MCF 10A (cell line): ENCODE measurements around the gene SPINK4. TPM values are rescaled to one million over a fixed set of nuclear protein-coding genes. Genes with fewer than 3 reads are reported as not detected.
A peak's percentile ranks its signal among the peaks of the same experiment; 100 is the strongest.

Experiments used
- BruUV-seq: library from RNA; stranded (reverse); fragments of 400-500 nt; replicated peaks from 2 replicates; lab custom pipeline; 2021; lab: Mats Ljungman, UMichigan
- CTCF ChIA-PET: fragments of 300-600 bp; sonication (Branson Sonifier 250); formaldehyde crosslinking; extraction: SDS; loops from one replicate; lab custom pipeline; 2021; ENCODE audit warnings: antibody characterized with exemption, inconsistent platforms; lab: Yijun Ruan, JAX
- POLR2A ChIA-PET: fragments of 300-600, 350-650 bp; sonication (Branson Sonifier 250); formaldehyde crosslinking; extraction: SDS; loops from one replicate; lab custom pipeline; 2020; ENCODE audit warnings: antibody characterized with exemption, inconsistent platforms; lab: Yijun Ruan, JAX
- DNase-seq: peaks from one replicate; pipeline ENCODE4 v3.0.0-alpha.2; 2018; ENCODE audit not compliant: unreplicated experiment
- H3K27ac Mint-ChIP-seq: one replicate; pipeline ENCODE4 v1.8.0; 2022; ENCODE audit warnings: mild to moderate bottlenecking, low read depth, mixed read lengths; ENCODE audit not compliant: unreplicated experiment
- H3K27me3 Mint-ChIP-seq: one replicate; pipeline ENCODE4 v1.8.0; 2022; ENCODE audit warnings: mixed read lengths; ENCODE audit not compliant: insufficient read depth, unreplicated experiment
- H3K36me3 Mint-ChIP-seq: one replicate; pipeline ENCODE4 v1.8.0; 2022; ENCODE audit warnings: mild to moderate bottlenecking, moderate library complexity, mixed read lengths; ENCODE audit not compliant: insufficient read depth, unreplicated experiment
- H3K4me1 Mint-ChIP-seq: one replicate; pipeline ENCODE4 v1.8.0; 2022; ENCODE audit warnings: mixed read lengths; ENCODE audit not compliant: insufficient read depth, unreplicated experiment
- H3K4me3 Mint-ChIP-seq: one replicate; pipeline ENCODE4 v1.8.0; 2022; ENCODE audit warnings: mild to moderate bottlenecking, moderate library complexity, mixed read lengths; ENCODE audit not compliant: unreplicated experiment
- H3K9me3 Mint-ChIP-seq: one replicate; pipeline ENCODE4 v1.8.0; 2022; ENCODE audit warnings: mixed read lengths; ENCODE audit not compliant: unreplicated experiment
- intact Hi-C: fragments of 100-400 bp; cut with micrococcal nuclease; formaldehyde crosslinking; loops from 2 replicates; pipeline ENCODE4 v1.14.1; 2022
- total RNA-seq: library from RNA; stranded (reverse); gene quantifications from 2 replicates; pipeline ENCODE4 v1.2.3, GENCODE V29; 2022
- TF ChIP-seq, protein P1 (sequence below): fragments of 200-600 bp; IDR thresholded peaks from one replicate; pipeline ENCODE4 v1.8.0; 2022; ENCODE audit warnings: antibody characterized with exemption, mild to moderate bottlenecking; ENCODE audit not compliant: unreplicated experiment

SPINK4 gene
- total RNA-seq, 1 experiment from 2014 or later, result not detected

- Mint-ChIP-seq H3K4me3 (no peak overlapping the region), H3K9me3 (no peaks in the 10 kb centered on the region), H3K27me3 (no peaks in the 10 kb centered on the region), H3K36me3 (no peaks in the 10 kb centered on the region), H3K27ac (no peak overlapping the region), H3K4me1 (peaks cover 11% of the 10 kb centered on the region)
- BruUV-seq, result no TSS peak
- no peak for DNase-seq
- ChIA-PET CTCF (interaction anchor here (0.7 kb wide), 1 partner anchor 72 kb away, joined by 4 read pairs; no protein-coding TSS in a partner anchor), POLR2A (interaction anchor here (0.7 to 1.0 kb wide), 2 partner anchors 71 to 141 kb away, joined by 3 to 4 read pairs; no protein-coding TSS in a partner anchor)
- TF ChIP-seq, protein P1, sequence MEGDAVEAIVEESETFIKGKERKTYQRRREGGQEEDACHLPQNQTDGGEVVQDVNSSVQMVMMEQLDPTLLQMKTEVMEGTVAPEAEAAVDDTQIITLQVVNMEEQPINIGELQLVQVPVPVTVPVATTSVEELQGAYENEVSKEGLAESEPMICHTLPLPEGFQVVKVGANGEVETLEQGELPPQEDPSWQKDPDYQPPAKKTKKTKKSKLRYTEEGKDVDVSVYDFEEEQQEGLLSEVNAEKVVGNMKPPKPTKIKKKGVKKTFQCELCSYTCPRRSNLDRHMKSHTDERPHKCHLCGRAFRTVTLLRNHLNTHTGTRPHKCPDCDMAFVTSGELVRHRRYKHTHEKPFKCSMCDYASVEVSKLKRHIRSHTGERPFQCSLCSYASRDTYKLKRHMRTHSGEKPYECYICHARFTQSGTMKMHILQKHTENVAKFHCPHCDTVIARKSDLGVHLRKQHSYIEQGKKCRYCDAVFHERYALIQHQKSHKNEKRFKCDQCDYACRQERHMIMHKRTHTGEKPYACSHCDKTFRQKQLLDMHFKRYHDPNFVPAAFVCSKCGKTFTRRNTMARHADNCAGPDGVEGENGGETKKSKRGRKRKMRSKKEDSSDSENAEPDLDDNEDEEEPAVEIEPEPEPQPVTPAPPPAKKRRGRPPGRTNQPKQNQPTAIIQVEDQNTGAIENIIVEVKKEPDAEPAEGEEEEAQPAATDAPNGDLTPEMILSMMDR, result no peak
- intact Hi-C loops, result loop anchor here (10.0 kb wide), 1 partner anchor 637 kb away; no protein-coding TSS in a partner anchor
Measured at GRCh38 chr9:33222031-33222430, 17.9 kb upstream of the SPINK4 start.

GRCh38 chr9:33223696-33224095 is 16.3 kb upstream of the SPINK4 start:
- H3K4me1 Mint-ChIP-seq, result peaks cover 18% of the 10 kb centered on the region
- H3K4me3 Mint-ChIP-seq, result no peak overlapping the region
- no peaks in the 10 kb centered on the region for H3K36me3 Mint-ChIP-seq
- no peak for DNase-seq
- TF ChIP-seq, protein P1, result no peak
- H3K27ac Mint-ChIP-seq, result no peak overlapping the region
- no peaks in the 10 kb centered on the region for H3K27me3 Mint-ChIP-seq
- intact Hi-C loops, result loop anchor here (2.0 to 10.0 kb wide), 2 partner anchors 59 to 639 kb away; no protein-coding TSS in a partner anchor
- POLR2A ChIA-PET, result interaction anchor here (0.6 to 6.7 kb wide), 5 partner anchors 62 to 199 kb away, joined by 3 to 53 read pairs (median 3); partner anchors contain the start of gene DNAJA1
- H3K9me3 Mint-ChIP-seq, result no peaks in the 10 kb centered on the region
- no TSS peak for BruUV-seq
- CTCF ChIA-PET, result interaction anchor here (0.7 to 1.4 kb wide), 9 partner anchors 18 to 397 kb away, joined by 3 to 4 read pairs (median 3); no protein-coding TSS in a partner anchor

DNA sequence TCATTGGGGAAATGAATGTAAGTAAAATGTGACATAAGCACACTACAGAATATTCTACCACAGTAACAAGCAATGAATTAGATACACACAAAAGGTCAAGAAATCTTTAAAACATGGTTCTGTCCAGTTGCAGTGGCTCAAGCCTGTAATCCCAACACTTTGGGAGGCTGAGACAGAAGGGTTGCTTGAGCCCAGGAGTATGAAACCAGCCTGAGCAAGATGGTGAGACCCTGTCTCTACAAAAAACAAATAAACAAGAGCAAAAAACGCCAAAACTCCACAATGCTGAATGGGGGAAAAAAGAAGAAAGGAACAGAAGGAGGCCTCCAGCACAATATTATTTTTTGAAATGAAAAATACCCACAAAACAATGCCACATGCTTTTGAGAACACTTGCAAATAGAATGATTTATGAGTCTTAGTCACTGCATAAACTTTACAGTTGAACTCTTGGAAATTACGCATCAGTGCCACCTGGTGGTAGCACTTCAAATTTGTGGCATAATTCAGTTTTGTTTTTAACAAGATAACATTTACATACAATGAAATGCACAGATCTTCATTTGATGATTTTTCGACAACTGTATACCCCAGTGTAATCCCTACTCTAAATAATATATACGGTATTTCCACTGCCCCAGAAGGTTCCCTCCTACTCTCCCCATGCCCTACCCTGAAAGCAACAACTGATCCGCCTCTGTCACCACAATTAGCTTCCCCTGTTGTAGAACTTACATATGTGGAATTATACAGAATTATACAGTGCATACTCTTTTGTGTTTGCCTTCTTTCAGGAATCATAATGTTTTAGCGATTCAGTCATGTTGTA is 14.4 kb upstream of the SPINK4 start:
- no peak overlapping the region for H3K27ac Mint-ChIP-seq
- ChIA-PET POLR2A (interaction anchor here (0.6 to 6.7 kb wide), 23 partner anchors 10 to 285 kb away, joined by 3 to 53 read pairs (median 4); partner anchors contain the start of genes BAG1, CHMP5, NFX1 and SMU1), CTCF (interaction anchor here (0.6 to 3.9 kb wide), 50 partner anchors 9 to 634 kb away, joined by 3 to 32 read pairs (median 4); partner anchors contain the start of genes B4GALT1, BAG1, CHMP5 and NOL6)
- intact Hi-C loops, result loop anchor here (1.0 to 10.0 kb wide), 4 partner anchors 61 to 641 kb away; no protein-coding TSS in a partner anchor
- no peaks in the 10 kb centered on the region for H3K36me3 Mint-ChIP-seq
- peak; percentile 83 for DNase-seq
- no peak overlapping the region for H3K4me3 Mint-ChIP-seq
- BruUV-seq, result no TSS peak
- TF ChIP-seq, protein P1, result peak; percentile 52
- H3K27me3 Mint-ChIP-seq, result no peaks in the 10 kb centered on the region
- peaks cover 33% of the 10 kb centered on the region for H3K4me1 Mint-ChIP-seq
- H3K9me3 Mint-ChIP-seq, result no peaks in the 10 kb centered on the region
